ENCODE data around the gene FAM83D.

FAM83D gene, protein sequence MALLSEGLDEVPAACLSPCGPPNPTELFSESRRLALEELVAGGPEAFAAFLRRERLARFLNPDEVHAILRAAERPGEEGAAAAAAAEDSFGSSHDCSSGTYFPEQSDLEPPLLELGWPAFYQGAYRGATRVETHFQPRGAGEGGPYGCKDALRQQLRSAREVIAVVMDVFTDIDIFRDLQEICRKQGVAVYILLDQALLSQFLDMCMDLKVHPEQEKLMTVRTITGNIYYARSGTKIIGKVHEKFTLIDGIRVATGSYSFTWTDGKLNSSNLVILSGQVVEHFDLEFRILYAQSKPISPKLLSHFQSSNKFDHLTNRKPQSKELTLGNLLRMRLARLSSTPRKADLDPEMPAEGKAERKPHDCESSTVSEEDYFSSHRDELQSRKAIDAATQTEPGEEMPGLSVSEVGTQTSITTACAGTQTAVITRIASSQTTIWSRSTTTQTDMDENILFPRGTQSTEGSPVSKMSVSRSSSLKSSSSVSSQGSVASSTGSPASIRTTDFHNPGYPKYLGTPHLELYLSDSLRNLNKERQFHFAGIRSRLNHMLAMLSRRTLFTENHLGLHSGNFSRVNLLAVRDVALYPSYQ

DNA sequence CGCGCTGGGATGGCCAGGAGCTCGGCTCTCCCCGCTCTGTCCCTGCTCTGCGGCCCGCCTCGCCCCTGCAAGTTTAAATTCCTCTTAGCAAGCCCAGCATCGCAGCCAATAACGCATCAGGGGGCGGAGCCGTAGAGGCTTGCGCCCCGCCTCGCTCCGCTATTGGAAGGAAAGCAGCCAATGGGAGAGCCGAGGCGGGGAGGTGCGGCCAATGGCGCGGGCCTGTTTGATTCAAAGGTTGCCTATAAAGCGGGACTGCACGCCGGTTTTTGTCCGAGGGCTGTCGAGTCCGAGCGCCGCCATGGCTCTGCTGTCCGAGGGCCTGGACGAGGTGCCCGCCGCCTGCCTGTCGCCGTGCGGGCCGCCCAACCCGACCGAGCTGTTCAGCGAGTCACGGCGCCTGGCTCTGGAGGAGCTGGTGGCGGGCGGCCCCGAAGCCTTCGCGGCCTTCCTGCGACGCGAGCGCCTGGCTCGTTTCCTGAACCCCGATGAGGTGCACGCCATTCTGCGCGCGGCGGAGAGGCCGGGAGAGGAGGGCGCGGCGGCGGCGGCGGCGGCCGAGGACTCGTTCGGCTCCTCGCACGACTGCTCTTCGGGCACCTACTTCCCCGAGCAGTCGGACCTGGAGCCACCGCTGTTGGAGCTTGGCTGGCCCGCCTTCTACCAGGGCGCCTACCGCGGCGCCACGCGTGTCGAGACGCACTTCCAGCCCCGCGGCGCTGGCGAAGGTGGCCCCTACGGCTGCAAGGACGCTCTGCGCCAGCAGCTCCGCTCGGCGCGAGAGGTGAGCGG lies at the start of gene FAM83D:
Gene FAM83D, plus strand, starts transcription at position 276 of the 792 bp plus-strand sequence. Its CDS starts 26 bp downstream, at position 302.
- DNase-seq: peak; percentile 98

DNA sequence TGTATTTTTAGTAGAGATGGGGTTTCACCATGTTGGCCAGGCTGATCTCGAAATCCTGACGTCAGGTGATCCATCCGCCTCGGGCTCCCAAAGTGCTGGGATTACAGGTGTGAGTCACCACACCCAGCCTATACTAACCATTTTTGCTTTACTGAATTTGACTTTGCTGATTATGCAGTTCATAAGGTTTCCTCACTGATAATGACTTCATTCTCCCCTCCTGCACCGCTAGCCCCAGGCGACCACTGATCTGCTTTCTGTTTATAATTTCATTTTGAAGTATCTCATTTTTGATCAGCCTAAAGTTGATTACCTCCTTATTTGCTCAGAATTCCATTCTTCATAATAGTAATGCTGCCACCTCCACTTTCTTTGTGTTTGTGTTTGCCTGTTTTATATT lies 48.7 kb upstream of the FAM83D start:
- no peak for DNase-seq

DNA sequence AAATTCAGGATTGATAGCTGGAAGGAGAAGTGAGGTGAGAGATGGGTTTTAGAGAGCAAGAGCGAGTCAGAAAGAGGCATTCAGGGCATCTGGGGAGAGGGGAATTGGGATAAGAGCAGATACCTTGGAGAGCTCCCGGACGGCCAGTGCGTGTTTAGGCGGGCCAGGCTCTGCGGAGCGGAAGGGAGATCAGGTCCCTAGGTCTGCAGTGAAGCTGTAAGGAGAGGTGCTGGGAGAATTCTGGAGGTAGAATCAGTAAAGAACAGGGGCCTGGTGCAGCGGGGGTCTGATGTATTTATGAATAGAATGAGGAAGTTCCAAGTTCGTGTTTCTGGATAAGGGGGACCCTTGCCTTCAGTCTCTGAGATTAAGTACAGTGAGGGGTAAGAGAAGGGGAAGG lies 47.4 kb upstream of the FAM83D start:
- DNase-seq: no peak

DNA sequence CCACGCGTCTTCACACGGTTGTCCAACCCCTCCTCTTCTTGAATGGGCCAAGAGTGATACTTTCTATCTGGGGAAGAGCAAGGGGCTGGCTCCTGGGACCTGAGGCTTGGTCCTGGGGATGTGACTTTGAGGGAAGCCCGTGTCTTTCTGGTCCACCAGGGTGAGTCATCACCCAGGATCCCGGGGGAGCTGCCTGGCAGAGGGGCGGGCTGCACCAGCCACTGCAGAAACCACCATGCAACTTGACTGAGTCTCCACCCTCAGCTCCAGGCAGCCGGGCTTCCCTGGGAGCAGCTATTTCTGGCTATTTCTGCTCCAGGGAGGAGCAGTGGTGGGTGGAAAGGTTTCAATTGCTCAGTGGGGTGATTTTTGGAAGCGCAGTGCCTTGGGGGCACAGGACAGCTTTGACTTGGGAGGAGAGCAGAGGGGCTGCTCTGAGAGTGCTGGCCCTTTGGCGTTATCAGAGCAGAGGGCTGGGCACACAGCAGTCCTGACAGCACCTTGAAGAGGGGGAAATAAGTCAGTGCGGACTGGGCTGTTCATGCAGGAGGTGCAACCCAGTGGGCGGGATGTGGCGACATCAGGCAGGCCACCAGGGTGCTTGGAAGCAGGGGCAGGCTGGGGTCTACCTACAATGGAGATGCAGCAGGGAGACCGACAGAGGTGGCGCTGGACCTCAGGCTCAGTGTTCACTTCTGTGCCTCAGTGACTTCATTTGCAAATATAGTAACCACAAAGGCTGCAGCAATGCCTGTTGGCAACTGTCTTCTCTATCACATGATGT lies 45.1 kb upstream of the FAM83D start:
- no peak for DNase-seq

DNA sequence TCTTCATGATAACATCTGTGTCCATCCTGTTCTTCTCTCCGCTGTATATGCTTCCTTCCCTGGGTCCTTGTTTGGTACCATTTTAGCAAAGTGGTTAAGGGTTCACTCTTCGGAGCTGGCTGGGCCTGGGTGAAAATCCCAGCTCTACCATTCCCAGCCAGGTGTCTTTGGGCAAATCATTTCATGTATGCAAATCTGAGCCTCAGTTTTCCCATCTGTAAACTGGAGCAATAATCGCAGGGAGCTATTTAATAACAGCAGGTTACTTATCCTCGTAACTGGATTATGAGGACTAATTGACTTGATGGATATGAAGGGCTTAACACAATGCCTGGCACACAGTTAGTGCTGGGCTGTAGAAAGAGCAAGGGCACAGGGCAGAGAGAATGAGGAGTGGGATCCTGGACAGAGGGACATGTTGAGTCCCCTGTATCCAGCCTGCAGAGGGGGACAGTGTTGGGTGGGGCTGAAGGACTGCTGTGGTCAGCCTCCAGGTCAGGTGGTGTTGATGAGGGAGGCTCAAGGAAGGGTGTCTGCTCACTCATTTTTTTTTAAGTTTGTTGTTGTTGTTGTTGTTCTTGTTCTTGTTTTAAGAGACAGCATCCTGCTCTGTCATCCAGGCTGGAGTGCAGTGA lies 44.3 kb upstream of the FAM83D start:
- DNase-seq: no peak

DNA sequence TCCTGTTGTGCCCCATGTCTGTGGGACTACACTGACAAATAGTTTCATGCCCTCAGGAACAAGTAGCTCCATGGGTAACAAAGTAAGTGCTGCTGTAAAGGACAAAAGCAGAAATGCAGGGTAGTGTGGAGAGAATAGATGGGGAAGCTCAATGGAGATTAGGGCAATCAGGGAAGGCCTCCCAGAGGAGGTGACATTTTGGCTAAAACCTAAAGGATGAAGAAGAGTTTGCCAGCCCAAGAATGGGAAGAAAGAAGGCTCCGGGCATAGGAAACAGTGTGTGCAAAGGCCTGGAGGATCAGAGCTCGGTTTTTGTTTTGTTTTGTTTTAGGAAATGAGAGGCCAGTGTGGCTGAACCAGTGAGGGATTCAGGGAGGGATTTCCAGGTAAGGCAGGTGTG lies 43.6 kb upstream of the FAM83D start:
- no peak for DNase-seq

DNA sequence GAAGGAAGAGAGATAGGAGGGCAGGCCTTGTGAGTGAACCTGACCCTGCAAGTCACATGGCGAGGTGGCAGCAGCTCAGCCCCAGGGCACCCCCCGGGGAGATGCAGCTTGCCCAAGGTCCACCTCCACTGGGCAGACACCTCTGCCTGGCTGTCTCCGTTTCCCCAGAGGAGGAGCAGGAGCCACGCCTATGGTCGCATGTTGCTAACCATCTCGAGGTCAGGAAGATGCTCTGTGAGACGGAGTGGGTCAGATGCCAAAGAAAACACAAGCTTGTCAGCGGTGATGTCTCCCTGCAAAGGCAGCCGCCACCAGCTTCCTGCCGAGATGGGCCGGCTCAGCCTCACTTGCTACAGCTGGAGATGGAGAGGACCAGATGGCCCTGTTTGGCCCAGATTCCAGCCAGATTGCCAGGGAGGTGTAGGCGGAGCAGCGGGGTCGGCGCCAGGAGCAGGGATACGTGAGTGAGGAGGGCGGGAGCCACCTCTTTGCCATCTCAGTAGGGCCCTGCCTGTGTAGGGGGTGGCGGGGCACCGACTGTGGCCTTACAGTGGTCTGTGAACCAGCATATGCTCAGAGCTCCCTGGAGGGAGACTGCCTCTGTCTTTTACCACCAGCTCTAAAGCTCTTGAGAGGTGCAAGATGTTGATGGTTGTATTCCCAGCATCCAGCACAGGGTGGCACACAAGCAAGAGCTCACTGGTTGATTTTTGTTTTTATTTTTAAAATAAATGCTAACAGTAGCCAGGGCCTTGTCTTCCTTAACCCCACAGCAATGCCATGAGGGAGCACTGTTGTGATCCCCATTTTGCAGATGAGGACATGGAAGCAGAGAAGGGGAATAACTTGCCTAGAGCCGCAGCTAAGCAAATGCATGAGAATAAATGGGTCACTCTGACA lies 42.9 kb upstream of the FAM83D start:
- peak; percentile 56 for DNase-seq

DNA sequence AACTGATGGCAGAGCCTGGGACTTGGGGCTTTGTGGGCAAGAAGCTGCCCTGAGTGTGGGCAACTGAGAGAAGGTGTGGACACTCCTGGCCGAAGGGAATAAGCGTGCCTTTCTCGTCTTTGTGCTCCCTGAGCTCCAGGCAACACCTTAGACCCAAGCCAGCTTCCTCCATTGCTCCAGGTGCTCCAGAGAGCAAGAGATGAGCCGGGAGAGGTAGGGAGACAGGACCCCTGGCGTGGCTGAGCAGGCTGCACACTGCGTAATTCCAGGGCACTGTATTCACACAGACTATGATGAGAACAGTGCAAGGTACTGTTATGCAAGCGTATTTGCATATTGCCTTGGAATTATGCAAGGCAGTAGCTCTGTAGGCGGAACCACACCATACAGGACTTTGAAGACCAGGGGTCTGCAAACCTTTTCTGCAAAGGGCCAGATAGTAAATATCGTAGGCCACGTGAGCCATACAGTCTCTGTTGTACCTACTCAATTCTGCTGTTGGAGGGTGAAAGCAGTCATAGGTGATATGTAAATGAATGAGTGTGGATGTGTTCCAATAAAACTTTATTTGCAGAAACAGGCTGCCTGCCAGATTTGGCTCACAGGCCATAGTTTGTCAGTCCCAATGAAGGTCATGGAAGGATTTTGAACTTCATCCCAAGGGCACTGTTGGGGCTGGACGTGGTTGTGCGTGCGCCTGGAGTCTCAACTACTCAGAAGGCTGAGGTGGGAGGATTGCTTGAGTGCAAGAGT lies 42.1 kb upstream of the FAM83D start:
- DNase-seq: no peak

DNA sequence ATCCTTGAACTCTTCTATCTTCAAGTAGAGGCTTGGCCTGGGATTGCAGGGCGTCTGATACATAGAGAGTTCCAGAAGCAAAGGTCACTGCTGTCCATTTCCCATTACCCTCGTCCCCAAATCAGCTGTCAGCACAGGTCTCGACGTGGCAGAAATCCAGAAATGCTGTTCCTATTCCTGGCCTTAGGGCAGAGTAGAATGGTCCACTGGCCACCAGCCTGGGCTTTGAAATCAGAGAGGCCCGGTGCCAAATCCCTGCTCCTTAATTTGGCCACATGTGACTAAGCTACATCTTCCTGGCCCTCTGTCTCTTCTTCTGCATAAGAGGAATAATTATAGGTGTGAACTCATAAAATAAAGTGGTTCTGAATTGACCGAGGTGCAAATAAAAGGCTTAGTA lies 40.9 kb upstream of the FAM83D start:
- DNase-seq: no peak

DNA sequence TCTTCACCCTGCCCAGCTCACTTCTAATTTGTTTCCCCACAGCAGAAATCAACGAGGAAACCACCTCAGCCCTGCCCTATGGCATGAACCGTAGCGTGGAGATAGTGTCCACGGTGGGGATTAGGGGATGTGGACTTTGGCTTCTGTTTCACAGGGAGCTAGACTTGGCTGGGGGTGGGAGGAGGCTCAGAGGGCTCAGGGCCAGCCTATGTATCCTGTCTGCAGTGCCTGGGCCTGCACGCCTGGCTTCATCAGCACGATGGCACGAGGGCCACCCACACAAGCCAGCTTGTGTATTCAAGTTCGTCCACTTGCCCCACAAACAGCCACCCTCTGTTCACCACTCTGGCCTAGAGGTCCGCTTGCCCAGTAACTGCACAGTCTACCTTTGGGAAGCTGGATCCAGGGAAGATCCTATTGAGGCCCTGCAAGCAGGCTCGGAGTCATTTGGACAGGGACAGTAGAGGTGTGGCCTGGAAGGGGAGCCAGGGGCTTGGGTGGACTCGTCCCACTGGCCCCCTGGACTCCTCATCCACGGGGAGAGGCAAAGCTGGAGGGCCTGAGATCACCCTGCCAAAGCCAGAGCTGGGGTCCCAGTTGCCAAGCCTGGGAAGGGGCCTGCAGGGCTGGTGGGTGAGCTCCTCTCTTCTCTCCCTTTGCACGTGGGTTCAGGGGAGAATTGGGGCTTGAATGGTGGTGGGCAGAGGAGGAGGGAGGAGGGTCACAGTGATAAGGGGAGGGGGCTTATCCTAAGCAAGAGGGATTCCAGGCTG lies 38.0 kb upstream of the FAM83D start:
- no peak for DNase-seq

DNA sequence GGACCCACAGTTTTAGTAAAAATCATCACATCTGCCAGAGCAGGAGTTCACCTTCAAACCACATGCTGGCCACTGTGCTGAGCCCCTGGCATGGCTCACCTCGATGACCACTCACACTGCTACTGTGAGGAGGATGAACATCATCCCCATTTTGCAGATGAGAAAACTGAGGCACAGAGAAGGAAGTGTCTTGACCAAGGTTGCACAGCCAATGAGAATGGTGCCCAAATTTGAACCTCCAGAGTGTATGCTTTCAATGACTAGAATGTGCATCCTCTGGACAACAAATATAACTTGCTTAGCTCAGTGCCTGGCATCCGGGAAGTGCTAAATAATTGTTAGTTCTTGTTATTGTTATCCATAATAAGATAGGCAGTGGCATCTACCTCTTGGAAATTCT lies 37.2 kb upstream of the FAM83D start:
- no peak for DNase-seq

DNA sequence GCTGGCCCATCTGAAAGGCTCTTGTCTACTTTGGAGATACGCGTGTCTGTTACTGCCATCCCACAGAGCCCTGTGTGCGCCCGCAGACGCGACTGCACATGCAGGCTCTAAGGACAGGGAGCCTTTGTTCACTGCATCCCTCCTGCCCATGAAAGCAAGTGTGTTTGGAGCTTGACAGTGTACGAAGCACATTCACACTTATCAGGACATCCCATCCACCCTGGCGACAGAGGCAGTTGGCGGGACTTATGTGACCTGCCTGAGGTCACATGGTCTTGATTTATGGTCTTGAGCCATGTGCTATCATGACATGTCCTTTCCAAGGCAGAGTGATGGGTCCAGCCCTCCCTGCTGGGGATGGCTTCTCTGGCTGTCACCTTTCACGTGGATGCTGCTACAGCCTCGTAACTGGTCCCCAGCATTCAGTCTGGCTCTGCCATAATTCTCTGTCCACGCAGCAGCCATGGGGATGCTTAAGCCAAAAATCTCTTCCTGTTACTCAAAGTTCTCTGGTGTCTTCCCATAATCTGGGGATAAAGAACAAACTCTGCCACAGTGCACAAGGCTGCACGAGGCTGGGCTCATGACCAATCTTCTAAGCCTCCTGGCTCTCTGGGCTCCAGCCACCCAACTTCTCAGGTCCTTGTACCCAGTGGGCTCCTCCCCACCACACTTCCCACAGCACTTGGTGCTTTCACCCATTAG lies 36.3 kb upstream of the FAM83D start:
- DNase-seq: no peak

DNA sequence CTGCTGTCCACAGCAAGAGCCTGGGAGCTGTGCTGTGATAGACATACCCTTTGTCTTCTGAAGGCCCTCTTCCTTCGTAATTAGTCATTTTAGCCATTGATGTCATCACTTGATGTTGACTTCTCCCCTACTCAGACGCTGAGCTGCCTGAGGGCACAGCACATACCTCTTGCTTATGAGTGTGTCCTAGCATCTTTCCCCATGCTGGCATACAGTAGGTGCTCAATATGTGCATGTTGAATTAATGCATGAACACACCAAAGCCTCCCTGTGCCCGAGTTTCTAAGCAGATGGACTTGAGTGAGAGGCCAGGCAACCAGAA lies 35.8 kb upstream of the FAM83D start:
- DNase-seq: no peak

DNA sequence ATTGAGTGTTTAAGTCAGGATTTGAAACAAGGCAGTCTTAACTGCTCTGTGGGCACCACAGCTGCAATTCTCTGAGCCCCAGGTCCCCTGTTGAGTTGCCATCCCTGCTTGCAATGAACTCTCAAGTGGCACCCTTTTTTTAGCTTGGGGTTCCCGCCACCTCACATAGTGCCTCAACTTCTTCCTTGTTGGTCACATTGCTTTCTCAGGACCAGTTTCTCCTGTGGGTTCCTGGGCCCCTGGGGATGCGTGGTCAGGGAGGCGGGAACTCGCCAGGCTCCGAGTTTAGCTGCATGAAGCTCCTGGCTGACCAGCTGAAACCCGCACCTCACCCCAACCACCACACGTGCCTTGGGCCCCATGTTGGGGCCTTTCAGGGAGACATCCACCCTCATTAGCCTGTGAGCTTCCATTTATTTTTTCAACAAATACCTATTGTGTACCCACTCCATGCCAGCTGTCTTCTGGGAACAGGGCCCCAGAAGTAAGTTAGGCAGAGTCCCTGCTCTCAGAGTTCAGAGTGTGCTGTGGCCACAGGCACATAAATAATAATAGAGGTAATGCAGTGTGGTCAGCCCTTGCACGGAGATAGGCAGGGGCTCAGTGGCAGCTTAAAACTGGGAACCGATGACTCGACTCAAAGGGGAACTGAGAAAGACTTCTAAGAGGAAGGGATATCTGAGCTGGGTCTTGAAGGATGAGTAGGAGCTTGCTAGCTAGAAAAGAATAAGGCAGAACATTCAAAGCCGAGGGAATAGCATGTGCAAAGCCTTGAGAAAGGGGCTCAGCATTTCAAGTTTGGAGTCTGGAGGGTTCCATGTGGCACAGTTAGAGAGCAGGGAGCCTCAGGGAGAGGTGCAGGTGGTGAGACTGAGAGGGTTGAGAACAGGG lies 33.9 kb upstream of the FAM83D start:
- no peak for DNase-seq

DNA sequence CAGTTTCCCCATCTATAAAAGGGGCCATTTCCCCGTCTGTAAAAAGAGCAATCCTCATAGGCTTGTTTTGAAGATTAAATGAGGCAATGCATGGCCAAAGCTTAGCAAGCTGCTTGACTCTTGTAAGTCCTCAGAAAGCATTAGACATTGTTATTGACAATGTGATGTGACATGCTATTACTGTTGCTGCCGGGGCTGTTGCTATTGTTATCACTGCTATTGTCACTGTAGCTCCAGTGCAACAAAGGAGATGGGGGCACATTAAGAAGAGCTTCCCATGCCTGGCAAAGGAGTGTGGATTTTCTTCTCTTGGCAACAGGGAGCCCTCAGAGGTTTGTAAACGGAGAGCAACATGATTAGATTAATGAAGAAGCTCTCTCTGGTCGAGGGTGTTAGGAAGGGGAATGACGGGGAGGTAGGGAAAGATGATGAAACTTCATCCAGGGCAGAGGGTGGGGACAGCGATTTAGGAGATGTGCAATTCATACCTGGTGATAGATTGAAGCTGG lies 33.1 kb upstream of the FAM83D start:
- no peak for DNase-seq

DNA sequence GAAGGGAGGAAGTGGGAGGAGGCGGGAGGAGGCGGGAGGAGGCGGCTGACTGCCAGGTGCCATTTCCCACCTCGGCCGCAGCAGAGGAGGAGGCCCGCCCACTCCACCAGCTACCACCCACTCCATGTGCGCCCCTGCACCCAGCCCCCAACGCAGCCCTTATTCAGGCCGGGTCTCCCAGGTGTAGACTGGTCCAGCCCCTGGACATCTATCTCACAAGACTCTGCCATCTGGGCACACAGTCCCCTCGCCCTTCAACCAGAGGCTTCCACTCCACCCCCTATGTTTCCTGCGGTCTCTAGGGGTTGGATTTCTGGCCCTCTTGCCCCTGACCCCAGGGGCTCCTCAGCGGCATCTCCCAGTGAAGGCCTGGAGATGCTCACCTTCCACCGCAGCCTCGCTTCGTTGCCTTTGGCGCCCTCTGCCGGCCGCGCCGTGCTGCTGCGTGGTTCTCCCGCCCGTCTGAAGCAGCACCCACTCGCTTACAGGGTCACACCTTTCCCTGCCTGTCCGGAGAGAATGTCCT lies 32.6 kb upstream of the FAM83D start:
- peak; percentile 84 for DNase-seq

DNA sequence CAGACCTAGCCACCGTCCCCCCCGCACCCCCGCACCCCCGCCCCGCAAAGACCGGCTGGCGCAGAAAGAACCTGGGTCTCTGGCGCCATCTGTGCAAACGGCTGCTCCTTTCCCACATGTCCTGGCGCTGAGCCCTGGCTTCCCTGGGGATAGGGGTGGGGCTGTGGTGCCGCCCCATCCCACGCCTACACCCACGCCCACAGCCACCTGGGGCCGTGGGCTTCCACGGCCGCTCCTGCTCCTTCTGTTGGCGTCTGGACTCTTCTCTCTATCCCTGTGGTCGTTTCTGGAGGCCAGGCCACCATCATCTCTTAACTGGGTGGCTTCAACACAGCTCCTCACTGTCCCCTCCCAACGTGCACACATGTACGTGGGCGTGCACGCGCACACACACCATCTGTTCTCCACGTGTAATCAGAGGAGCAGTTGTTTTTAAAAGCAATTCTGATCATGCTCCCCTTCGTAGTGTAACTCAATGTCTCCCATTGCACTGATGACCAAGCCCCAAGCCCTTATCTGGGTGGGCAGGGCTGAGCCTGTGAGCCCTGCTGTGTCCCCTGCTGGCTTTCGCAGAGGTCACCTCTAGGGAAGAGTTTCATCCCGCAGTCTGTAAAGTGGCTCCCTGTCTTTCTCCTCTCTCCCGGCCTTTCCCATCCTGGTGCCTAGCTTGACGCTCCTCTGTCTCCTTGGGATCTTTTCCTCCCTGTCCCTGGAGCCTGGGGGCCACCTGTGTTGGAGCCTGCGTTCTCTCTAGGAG lies 31.9 kb upstream of the FAM83D start:
- peak; percentile 62 for DNase-seq

All from retina (tissue), 1 donor.